ENCODE measurements around the gene PEX19. TPM values are rescaled to one million over a fixed set of nuclear protein-coding genes. Genes with fewer than 3 reads are reported as not detected.

The PEX19 gene
- polyA plus RNA-seq, 2 of the 4 experiments (the other 2 are of a cell fraction): 25.1 to 56.7 TPM

DNA sequence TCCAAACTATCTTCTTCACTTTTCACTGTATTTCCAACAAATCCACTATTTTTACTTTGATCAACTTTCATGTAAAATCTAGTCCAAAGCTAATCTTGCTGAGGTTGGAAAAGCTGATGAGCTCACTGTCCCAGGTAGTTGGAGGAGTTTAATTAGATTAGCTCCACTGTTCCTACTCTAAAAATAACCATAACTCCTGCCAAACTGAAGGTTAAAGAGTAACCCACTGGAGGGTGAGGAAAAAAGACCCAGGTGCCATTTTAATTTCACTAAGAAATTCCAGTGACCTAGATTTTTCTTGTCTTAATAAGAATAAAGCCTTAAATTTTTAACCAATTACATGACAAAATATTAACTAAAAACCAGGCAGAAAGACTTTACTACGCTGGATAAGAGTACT lies 37.9 kb downstream of the PEX19 start (continued):
- TF ChIP-seq MAZ (IDR thresholded peaks at IDR 0.05; ENCODE audit: borderline replicate concordance, low read depth, low read length) (no peak), NPAS2 (CRISPR knock-in tag; IDR thresholded peaks at IDR 0.05; ENCODE audit: borderline replicate concordance) (no peak)
- TF ChIP-seq, protein P1, sequence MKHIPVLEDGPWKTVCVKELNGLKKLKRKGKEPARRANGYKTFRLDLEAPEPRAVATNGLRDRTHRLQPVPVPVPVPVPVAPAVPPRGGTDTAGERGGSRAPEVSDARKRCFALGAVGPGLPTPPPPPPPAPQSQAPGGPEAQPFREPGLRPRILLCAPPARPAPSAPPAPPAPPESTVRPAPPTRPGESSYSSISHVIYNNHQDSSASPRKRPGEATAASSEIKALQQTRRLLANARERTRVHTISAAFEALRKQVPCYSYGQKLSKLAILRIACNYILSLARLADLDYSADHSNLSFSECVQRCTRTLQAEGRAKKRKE (CRISPR knock-in tag; IDR thresholded peaks at IDR 0.05; ENCODE audit: low read depth): no peak
- TF ChIP-seq, protein P2, sequence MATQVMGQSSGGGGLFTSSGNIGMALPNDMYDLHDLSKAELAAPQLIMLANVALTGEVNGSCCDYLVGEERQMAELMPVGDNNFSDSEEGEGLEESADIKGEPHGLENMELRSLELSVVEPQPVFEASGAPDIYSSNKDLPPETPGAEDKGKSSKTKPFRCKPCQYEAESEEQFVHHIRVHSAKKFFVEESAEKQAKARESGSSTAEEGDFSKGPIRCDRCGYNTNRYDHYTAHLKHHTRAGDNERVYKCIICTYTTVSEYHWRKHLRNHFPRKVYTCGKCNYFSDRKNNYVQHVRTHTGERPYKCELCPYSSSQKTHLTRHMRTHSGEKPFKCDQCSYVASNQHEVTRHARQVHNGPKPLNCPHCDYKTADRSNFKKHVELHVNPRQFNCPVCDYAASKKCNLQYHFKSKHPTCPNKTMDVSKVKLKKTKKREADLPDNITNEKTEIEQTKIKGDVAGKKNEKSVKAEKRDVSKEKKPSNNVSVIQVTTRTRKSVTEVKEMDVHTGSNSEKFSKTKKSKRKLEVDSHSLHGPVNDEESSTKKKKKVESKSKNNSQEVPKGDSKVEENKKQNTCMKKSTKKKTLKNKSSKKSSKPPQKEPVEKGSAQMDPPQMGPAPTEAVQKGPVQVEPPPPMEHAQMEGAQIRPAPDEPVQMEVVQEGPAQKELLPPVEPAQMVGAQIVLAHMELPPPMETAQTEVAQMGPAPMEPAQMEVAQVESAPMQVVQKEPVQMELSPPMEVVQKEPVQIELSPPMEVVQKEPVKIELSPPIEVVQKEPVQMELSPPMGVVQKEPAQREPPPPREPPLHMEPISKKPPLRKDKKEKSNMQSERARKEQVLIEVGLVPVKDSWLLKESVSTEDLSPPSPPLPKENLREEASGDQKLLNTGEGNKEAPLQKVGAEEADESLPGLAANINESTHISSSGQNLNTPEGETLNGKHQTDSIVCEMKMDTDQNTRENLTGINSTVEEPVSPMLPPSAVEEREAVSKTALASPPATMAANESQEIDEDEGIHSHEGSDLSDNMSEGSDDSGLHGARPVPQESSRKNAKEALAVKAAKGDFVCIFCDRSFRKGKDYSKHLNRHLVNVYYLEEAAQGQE (IDR thresholded peaks at IDR 0.05): no peak
- TF ChIP-seq, protein P3, sequence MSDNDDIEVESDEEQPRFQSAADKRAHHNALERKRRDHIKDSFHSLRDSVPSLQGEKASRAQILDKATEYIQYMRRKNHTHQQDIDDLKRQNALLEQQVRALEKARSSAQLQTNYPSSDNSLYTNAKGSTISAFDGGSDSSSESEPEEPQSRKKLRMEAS (IDR thresholded peaks at IDR 0.05): no peak
- TF ChIP-seq, protein P4, sequence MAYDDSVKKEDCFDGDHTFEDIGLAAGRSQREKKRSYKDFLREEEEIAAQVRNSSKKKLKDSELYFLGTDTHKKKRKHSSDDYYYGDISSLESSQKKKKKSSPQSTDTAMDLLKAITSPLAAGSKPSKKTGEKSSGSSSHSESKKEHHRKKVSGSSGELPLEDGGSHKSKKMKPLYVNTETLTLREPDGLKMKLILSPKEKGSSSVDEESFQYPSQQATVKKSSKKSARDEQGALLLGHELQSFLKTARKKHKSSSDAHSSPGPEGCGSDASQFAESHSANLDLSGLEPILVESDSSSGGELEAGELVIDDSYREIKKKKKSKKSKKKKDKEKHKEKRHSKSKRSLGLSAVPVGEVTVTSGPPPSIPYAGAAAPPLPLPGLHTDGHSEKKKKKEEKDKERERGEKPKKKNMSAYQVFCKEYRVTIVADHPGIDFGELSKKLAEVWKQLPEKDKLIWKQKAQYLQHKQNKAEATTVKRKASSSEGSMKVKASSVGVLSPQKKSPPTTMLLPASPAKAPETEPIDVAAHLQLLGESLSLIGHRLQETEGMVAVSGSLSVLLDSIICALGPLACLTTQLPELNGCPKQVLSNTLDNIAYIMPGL (CRISPR knock-in tag; IDR thresholded peaks at IDR 0.05; ENCODE audit: borderline replicate concordance): no peak

DNA sequence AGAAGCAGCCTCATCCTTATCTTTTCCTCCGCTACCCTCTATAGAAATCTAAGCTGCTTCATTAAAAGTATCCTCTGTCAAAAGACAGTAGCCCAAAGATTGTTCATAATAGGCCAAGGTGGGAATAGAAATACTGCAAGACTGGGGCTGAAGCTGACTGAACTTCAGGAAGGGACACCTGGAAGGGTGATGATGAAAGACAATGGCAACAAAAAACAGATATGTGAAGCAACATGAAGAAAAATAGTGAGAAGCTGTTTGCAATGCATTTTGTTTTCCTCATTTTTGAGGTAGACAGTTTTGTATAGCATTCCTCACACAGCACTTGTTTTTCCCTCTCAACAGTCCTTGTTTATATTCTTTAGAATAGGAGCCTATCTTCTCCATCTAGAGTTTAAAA lies 39.5 kb downstream of the PEX19 start:
- H3K4me3 ChIP-seq: no peak overlapping the region
- H3K4me1 ChIP-seq: peaks cover 16% of the 10 kb centered on the region
- TF ChIP-seq MYC (IDR thresholded peaks at IDR 0.05; ENCODE audit: borderline replicate concordance, low read length) (no peak), JUN (IDR thresholded peaks at IDR 0.05) (no peak), ESRRA (IDR thresholded peaks at IDR 0.05; ENCODE audit: borderline replicate concordance, low read length) (no peak), NR3C1 (IDR thresholded peaks at IDR 0.05) (no peak), NFE2L2 (conservative IDR thresholded peaks at IDR 0.05; ENCODE audit: low read length) (no peak), SREBF2 (IDR thresholded peaks at IDR 0.05) (no peak), KDM5A (IDR thresholded peaks at IDR 0.05) (no peak), TP53 (CRISPR knock-in tag; IDR thresholded peaks at IDR 0.05) (no peak), PHF8 (IDR thresholded peaks at IDR 0.05; ENCODE audit: borderline replicate concordance, low read depth) (no peak), HOXB5 (CRISPR knock-in tag; IDR thresholded peaks at IDR 0.05) (no peak), EP300 (IDR thresholded peaks at IDR 0.05) (no peak), CBX2 (IDR thresholded peaks at IDR 0.05; ENCODE audit: borderline replicate concordance, low read depth) (no peak)
- TF ChIP-seq, protein P5, sequence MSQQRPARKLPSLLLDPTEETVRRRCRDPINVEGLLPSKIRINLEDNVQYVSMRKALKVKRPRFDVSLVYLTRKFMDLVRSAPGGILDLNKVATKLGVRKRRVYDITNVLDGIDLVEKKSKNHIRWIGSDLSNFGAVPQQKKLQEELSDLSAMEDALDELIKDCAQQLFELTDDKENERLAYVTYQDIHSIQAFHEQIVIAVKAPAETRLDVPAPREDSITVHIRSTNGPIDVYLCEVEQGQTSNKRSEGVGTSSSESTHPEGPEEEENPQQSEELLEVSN (IDR thresholded peaks at IDR 0.05; ENCODE audit: borderline replicate concordance, low read depth): no peak
- TF ChIP-seq, protein P6, sequence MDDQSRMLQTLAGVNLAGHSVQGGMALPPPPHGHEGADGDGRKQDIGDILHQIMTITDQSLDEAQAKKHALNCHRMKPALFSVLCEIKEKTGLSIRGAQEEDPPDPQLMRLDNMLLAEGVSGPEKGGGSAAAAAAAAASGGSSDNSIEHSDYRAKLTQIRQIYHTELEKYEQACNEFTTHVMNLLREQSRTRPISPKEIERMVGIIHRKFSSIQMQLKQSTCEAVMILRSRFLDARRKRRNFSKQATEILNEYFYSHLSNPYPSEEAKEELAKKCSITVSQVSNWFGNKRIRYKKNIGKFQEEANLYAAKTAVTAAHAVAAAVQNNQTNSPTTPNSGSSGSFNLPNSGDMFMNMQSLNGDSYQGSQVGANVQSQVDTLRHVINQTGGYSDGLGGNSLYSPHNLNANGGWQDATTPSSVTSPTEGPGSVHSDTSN (IDR thresholded peaks at IDR 0.05): no peak
- TF ChIP-seq, protein P7, sequence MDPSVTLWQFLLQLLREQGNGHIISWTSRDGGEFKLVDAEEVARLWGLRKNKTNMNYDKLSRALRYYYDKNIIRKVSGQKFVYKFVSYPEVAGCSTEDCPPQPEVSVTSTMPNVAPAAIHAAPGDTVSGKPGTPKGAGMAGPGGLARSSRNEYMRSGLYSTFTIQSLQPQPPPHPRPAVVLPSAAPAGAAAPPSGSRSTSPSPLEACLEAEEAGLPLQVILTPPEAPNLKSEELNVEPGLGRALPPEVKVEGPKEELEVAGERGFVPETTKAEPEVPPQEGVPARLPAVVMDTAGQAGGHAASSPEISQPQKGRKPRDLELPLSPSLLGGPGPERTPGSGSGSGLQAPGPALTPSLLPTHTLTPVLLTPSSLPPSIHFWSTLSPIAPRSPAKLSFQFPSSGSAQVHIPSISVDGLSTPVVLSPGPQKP (IDR thresholded peaks at IDR 0.05; ENCODE audit: low read depth, low read length): no peak
- TF ChIP-seq, protein P8, sequence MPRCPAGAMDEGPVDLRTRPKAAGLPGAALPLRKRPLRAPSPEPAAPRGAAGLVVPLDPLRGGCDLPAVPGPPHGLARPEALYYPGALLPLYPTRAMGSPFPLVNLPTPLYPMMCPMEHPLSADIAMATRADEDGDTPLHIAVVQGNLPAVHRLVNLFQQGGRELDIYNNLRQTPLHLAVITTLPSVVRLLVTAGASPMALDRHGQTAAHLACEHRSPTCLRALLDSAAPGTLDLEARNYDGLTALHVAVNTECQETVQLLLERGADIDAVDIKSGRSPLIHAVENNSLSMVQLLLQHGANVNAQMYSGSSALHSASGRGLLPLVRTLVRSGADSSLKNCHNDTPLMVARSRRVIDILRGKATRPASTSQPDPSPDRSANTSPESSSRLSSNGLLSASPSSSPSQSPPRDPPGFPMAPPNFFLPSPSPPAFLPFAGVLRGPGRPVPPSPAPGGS (IDR thresholded peaks at IDR 0.05): no peak
- no peak overlapping the region for H3K4me2 ChIP-seq
- WGBS (ENCODE audit: missing lambda C conversion rate): 92% methylated on average over 1 of the region's 1 CpG
- ATAC-seq: no peak
- no peaks in the 10 kb centered on the region for H3K9me3 ChIP-seq
- CTCF ChIA-PET: interaction anchor here (1.3 to 4.2 kb wide), 9 partner anchors 9 to 160 kb away, joined by 3 to 26 read pairs (median 5); partner anchors contain the start of gene CASQ1
- DNase-seq (ENCODE audit: low read depth in 1 of 2, low spot score in 1 of 2): no peak
- FAIRE-seq: no peak
- POLR2A ChIA-PET: interaction anchor here (1.5 kb wide), 1 partner anchor 17 kb away, joined by 4 read pairs; the partner anchor contains the start of gene DCAF8
- H3K27ac ChIP-seq: no peak overlapping the region
